ENCODE data around the gene VWA2.

Gene VWA2

DNA sequence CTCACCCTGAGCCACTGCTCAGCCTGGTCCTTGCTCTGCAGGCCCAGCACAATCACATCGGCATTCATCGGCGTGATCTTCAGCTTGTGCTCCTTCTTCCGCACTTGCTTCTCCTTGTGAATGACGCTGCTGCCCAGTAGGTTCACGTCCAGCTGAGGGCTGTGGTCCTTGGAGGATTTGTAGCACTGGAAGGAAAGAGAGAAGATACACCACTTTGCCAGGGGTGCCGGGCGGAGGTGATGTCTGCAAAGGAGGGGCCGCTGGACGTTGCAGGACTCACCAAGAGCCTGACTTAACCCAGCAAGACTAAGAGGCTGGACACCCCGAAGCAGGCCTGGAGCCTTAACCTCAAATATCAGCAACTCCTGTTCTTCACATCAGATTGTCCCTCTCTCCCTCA, 74.8 kb downstream of the VWA2 start:
- Histone ChIP-seq H3K27me3 (ENCODE audit: control insufficient read depth, insufficient read depth, low read length) (no peaks in the 10 kb centered on the region), H3K36me3 (ENCODE audit: control insufficient read depth, insufficient read depth, low read length) (no peaks in the 10 kb centered on the region), H3K9me3 (ENCODE audit: control insufficient read depth, low read length) (no peaks in the 10 kb centered on the region), H3K4me1 (ENCODE audit: control insufficient read depth, insufficient read depth, low read length) (no peaks in the 10 kb centered on the region), H3K4me3 (ENCODE audit: low read length) (no peak overlapping the region), H3K9ac (ENCODE audit: low read length) (no peak overlapping the region)

DNA sequence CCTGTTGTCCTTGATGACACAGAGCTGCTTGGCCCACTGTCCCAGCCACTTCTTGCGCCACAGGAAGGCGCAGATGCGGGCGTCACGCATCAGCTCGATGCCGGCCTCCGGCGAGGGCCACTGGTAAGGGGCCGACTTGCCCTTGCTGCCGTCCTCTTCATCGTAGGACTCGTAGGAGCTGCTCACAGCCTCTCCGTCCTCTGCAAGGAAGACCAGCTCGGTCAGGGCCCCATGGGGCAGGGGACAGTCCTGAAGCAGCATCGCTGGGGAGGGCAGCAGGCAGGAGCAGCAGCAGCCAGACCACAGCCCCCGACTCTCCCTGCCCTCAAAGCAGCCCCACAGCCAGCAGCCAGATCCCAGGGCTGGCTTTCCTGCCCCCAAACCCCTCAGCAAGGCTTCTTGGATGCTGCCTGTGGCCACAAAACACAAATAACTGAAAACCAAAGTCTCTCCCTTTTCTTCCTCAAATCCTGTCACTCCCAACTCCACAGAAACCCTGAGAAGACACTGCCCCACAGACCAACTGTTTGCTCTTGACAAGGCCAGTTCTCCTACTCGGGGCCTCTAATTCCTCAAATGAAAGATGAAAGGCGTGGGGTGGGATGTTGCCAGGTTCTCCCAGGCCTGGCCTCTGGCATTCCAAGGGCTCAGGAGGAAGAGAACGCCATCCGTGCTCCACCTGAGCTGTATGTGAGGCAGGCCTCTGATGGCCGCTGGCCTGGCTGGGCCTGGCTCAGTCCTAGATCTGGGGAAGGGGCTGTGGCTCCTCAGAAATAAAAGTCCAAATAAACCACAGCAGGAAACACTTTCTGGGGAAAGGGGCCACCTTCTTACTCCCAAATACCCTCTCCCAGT, 76.7 kb downstream of the VWA2 start:
- Histone ChIP-seq H3K36me3 (ENCODE audit: control insufficient read depth, insufficient read depth, low read length) (no peaks in the 10 kb centered on the region), H3K4me1 (ENCODE audit: control insufficient read depth, insufficient read depth, low read length) (no peaks in the 10 kb centered on the region), H3K9ac (ENCODE audit: low read length) (no peak overlapping the region), H3K27me3 (ENCODE audit: control insufficient read depth, insufficient read depth, low read length) (no peaks in the 10 kb centered on the region), H3K4me3 (ENCODE audit: low read length) (no peak overlapping the region), H3K9me3 (ENCODE audit: control insufficient read depth, low read length) (no peaks in the 10 kb centered on the region)

DNA sequence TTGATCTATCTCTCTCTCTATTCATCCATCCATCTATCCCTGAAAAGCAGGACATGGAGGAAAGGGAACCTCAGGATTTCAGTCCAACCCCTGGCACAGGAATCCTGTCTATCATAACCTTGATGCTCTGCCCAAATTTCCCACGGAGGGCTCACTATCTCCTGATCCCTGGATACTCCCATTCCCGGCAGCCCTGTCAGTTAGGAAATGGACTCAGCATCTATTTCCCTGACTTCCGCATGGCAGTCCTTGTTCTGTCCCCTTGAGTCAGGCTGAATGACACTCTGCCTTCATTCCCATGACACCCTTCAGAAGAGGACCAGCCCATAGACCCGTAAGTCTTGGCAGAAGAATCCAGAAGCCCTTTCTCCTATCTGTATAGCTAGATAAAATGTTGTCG, 77.7 kb downstream of the VWA2 start:
- no peaks in the 10 kb centered on the region for H3K36me3 ChIP-seq (ENCODE audit: control insufficient read depth, insufficient read depth, low read length)

DNA sequence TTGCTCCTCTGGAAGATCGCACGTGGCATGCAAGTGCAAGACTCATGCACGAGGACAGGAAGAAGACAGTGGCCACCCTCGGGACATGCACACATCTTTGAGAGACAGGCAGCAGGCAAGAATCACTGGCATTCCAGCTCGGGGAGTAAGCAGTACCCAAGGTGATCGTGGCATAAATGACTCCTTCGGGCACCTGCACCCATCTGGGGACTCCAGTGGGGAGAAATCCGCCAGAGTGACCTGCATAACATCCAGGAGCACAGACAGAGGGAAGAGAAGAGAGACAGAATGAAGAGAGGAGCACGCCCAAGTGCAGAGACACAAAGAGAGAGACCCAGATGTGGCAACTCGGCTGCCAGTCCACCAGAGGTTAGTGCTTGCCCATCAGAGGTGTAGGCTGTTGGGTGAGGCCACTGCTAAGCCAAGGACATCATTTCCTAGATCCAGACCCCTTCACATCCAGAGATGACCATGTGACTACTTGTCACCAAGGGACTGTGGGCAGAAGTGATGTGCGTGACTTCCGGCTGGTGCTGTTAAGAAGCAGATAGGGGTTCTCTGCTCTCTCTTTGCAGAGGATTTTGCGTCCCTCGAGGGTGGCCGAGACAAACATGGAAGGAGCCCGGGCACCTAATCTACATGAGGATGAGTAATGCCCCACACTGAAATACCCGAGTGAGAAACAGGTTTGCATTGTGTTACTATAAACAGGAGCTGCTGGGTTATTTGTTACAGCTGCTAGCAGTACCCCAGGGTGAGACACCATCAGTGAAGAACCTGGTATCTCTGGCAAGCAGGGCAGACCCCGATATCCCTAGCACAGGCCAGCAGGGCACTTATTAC, 80.6 kb downstream of the VWA2 start:
- H3K36me3 ChIP-seq (ENCODE audit: control insufficient read depth, insufficient read depth, low read length) = no peaks in the 10 kb centered on the region

More for the DNA sequence above, 77.7 kb downstream of the VWA2 start:
- Histone ChIP-seq H3K4me3 (ENCODE audit: low read length) (no peak overlapping the region), H3K27me3 (ENCODE audit: control insufficient read depth, insufficient read depth, low read length) (no peaks in the 10 kb centered on the region), H3K4me1 (ENCODE audit: control insufficient read depth, insufficient read depth, low read length) (no peaks in the 10 kb centered on the region), H3K9me3 (ENCODE audit: control insufficient read depth, low read length) (no peaks in the 10 kb centered on the region), H3K9ac (ENCODE audit: low read length) (no peak overlapping the region)

DNA sequence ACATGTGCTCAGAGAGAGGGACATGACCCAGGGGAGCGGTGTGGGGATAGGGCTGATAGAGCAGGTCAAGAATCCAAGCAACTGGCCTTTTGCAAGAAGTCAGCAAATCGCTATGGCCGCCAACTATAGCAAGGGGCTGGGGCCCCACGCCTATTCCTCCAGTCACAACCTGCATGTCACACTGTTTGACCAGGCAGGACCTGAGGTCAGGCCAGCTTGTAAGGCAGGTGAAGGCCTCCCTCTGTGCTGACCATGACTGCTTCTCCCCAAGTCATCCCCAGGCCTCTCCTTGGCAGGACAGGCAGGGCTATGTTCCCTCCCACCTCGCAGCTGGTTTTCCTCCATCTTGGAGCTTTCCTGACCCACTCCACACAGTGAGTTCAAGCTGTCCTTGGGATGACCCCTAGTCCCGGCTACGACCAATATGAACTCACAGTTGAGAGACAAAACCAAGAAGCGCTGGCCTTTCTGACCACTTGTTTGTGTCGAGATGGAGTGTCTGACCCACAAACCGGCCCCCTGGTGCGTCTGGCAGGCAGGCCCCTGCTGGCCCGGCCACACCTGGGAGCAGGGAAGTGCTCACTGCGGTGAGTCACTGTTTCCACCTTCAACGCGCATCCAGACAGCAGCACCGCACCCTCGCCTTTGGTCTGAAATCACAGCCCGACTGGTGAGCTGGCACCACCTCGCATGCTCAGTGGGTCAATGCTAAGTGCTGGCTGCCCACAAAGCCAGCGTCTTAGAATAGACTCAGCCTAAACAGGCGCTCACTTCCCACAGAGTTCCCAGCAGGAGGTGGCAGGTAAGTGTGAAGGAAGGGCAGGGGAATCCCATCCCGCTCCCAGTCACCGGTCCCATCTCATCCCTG, 81.4 kb downstream of the VWA2 start:
- Histone ChIP-seq H3K4me3 (ENCODE audit: low read length) (no peak overlapping the region), H3K4me1 (ENCODE audit: control insufficient read depth, insufficient read depth, low read length) (no peaks in the 10 kb centered on the region), H3K36me3 (ENCODE audit: control insufficient read depth, insufficient read depth, low read length) (no peaks in the 10 kb centered on the region), H3K27me3 (ENCODE audit: control insufficient read depth, insufficient read depth, low read length) (no peaks in the 10 kb centered on the region), H3K9me3 (ENCODE audit: control insufficient read depth, low read length) (no peaks in the 10 kb centered on the region), H3K9ac (ENCODE audit: low read length) (no peak overlapping the region)

More for the DNA sequence above, 80.6 kb downstream of the VWA2 start:
- Histone ChIP-seq H3K4me1 (ENCODE audit: control insufficient read depth, insufficient read depth, low read length) (no peaks in the 10 kb centered on the region), H3K9ac (ENCODE audit: low read length) (no peak overlapping the region), H3K9me3 (ENCODE audit: control insufficient read depth, low read length) (no peaks in the 10 kb centered on the region), H3K4me3 (ENCODE audit: low read length) (no peak overlapping the region), H3K27me3 (ENCODE audit: control insufficient read depth, insufficient read depth, low read length) (no peaks in the 10 kb centered on the region)

DNA sequence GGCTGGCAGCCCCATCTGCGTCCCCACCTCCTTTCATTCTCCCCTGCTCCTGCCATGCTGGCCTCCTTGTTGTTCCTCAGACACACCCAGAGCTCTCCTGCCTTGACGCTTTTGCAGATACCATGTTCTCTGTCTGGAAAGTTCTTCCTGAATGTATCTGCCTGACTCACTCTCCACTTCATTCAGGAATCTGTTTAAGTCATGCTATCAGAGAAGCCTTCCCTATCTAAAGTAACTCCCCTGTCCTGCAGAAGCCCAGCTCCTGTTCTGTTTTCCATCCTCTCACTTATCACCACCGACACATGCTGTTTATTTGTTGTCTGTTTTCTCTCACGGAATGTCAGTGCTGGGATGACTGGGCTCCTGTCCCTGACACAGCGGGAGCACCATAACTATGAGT, 83.3 kb downstream of the VWA2 start:
- H3K4me3 ChIP-seq (ENCODE audit: low read length) = no peak overlapping the region
- no peaks in the 10 kb centered on the region for H3K9me3 ChIP-seq (ENCODE audit: control insufficient read depth, low read length)
- no peaks in the 10 kb centered on the region for H3K36me3 ChIP-seq (ENCODE audit: control insufficient read depth, insufficient read depth, low read length)
- no peaks in the 10 kb centered on the region for H3K27me3 ChIP-seq (ENCODE audit: control insufficient read depth, insufficient read depth, low read length)
- no peak overlapping the region for H3K9ac ChIP-seq (ENCODE audit: low read length)
- peaks cover under 1% of the 10 kb centered on the region for H3K4me1 ChIP-seq (ENCODE audit: control insufficient read depth, insufficient read depth, low read length)

DNA sequence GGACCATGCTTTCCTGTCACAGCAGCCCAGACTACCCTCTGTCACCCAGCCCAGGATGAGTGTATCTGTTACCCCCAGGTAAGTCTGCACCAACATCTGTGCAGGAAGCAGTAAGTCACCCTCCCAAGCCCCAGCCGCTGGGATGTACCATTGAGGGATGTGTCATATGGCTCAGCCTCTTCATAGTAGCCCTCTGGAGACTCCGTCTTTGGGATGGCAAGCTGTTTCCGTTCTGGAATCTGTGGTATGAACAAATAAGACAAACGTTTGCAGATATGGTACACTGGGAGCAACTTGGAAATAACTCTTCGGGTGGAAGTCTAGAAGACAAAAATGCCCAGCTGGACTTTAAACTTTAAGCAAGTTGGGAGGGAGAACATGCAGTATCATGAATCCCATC, 84.0 kb downstream of the VWA2 start:
- H3K27me3 ChIP-seq (ENCODE audit: control insufficient read depth, insufficient read depth, low read length) = no peaks in the 10 kb centered on the region
- H3K4me1 ChIP-seq (ENCODE audit: control insufficient read depth, insufficient read depth, low read length) = peaks cover 3% of the 10 kb centered on the region
- H3K9me3 ChIP-seq (ENCODE audit: control insufficient read depth, low read length) = no peaks in the 10 kb centered on the region
- H3K4me3 ChIP-seq (ENCODE audit: low read length) = no peak overlapping the region
- H3K9ac ChIP-seq (ENCODE audit: low read length) = no peak overlapping the region
- H3K36me3 ChIP-seq (ENCODE audit: control insufficient read depth, insufficient read depth, low read length) = no peaks in the 10 kb centered on the region

DNA sequence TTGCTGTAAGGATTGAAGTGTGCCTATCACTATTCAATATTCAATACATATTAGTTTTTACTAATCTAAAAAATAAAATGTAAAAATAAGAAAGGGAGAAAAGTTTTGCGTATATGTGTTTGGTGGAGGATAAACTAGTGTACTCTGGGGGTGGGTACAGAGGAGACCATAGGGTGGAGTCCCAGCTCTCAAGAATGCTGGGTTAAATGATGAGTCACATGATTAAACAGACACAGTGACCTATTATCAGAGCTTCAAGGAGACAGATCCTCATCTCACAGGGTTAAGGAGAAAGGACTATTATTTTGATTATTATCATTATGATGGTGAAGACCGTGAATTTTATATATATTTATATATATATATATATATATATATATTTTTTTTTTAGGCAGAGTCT, 87.7 kb downstream of the VWA2 start:
- H3K4me3 ChIP-seq (ENCODE audit: low read length) = no peak overlapping the region
- H3K4me1 ChIP-seq (ENCODE audit: control insufficient read depth, insufficient read depth, low read length) = peaks cover 3% of the 10 kb centered on the region
- no peaks in the 10 kb centered on the region for H3K36me3 ChIP-seq (ENCODE audit: control insufficient read depth, insufficient read depth, low read length)
- H3K9ac ChIP-seq (ENCODE audit: low read length) = no peak overlapping the region
- H3K27me3 ChIP-seq (ENCODE audit: control insufficient read depth, insufficient read depth, low read length) = no peaks in the 10 kb centered on the region
- H3K9me3 ChIP-seq (ENCODE audit: control insufficient read depth, low read length) = no peaks in the 10 kb centered on the region

DNA sequence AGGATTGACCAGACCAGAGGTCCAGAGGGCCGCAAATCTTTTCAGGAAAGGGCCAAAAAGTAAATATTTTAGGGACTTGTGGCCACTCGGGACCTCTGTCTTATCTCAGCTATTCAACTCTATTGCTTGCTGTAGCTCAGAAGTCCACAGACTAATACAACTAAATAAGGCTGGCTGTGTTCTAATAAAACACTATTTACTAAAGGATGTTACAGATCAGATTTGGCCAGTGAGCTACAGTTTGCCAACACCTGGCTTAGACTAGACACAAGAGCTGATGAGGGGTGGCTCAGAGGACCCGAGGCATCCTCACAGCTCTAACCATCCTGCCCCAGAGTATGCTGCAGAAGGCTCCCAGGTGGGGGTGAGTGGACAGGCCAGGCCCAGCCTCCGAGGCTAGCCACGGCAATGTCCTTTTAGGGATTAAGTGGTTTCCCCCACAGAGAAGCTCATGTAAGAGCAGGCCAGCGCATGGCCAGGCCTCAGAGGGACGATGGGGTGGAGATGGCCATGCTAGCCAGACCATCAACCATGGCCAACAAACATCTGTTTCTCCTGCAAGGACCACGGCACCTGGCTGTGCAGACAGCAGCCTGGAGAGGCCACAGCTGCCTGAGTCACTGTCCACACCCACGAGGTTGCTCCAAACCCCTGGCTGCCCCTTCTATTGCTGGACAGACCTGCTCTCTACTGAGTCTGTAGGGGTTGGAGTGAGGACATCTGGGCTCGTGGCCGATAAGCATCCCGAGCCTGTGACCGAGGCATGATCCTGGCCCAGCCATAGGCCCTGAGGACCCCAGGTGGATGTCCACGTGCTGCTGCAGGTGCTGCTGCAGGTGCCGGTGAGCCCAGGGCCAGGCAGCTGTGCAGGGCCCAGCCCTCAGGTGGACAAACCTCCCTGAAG, 88.7 kb downstream of the VWA2 start:
- Histone ChIP-seq H3K27me3 (ENCODE audit: control insufficient read depth, insufficient read depth, low read length) (no peaks in the 10 kb centered on the region), H3K9ac (ENCODE audit: low read length) (no peak overlapping the region), H3K36me3 (ENCODE audit: control insufficient read depth, insufficient read depth, low read length) (no peaks in the 10 kb centered on the region), H3K4me3 (ENCODE audit: low read length) (no peak overlapping the region), H3K9me3 (ENCODE audit: control insufficient read depth, low read length) (no peaks in the 10 kb centered on the region), H3K4me1 (ENCODE audit: control insufficient read depth, insufficient read depth, low read length) (peaks cover 3% of the 10 kb centered on the region)

DNA sequence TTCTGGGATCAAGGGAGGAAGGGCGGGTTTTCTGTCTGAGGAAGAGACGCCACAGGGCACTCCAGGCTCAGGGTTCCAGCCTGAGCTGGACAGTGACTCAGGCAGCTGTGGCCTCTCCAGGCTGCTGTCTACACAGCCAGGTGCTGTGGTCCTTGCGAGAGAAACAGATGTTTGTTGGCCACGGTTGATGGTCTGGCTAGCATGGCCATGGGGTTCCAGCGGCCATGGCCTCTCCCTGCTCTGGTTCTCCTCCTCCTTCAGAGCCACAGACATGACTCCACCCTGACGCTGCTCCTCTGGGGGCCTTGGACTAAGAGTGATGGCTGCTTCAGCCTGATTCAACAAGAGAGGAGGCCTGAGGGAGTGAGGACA, 89.4 kb downstream of the VWA2 start:
- Histone ChIP-seq H3K9me3 (ENCODE audit: control insufficient read depth, low read length) (no peaks in the 10 kb centered on the region), H3K9ac (ENCODE audit: low read length) (no peak overlapping the region), H3K4me1 (ENCODE audit: control insufficient read depth, insufficient read depth, low read length) (peaks cover 3% of the 10 kb centered on the region), H3K27me3 (ENCODE audit: control insufficient read depth, insufficient read depth, low read length) (no peaks in the 10 kb centered on the region), H3K4me3 (ENCODE audit: low read length) (no peak overlapping the region), H3K36me3 (ENCODE audit: control insufficient read depth, insufficient read depth, low read length) (no peaks in the 10 kb centered on the region)

DNA sequence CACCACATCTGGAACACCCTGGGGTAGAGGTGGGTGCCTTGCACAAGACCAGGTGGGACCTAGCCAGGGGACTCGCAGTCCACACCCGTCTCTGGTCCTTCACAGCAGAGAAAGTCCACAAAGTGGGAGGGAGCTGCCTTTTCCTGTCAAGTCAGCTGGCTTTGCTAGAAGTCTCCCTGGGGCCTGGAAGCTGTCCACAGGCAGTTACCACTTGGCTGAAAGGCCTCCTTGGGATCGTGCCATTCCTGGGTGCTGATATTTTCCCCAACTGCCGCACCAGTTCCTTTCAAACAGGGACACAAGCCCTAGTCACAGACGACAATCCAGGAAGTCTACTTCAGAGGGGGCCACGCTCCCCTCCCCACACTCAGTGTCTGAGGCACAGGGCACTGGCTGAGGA, 89.8 kb downstream of the VWA2 start:
- H3K36me3 ChIP-seq (ENCODE audit: control insufficient read depth, insufficient read depth, low read length) = no peaks in the 10 kb centered on the region
- H3K9ac ChIP-seq (ENCODE audit: low read length) = no peak overlapping the region
- no peaks in the 10 kb centered on the region for H3K9me3 ChIP-seq (ENCODE audit: control insufficient read depth, low read length)
- no peaks in the 10 kb centered on the region for H3K27me3 ChIP-seq (ENCODE audit: control insufficient read depth, insufficient read depth, low read length)
- H3K4me1 ChIP-seq (ENCODE audit: control insufficient read depth, insufficient read depth, low read length) = peaks cover 3% of the 10 kb centered on the region
- no peak overlapping the region for H3K4me3 ChIP-seq (ENCODE audit: low read length)
